Measurements from ENCODE around the gene LRRN4.

LRRN4 gene

DNA sequence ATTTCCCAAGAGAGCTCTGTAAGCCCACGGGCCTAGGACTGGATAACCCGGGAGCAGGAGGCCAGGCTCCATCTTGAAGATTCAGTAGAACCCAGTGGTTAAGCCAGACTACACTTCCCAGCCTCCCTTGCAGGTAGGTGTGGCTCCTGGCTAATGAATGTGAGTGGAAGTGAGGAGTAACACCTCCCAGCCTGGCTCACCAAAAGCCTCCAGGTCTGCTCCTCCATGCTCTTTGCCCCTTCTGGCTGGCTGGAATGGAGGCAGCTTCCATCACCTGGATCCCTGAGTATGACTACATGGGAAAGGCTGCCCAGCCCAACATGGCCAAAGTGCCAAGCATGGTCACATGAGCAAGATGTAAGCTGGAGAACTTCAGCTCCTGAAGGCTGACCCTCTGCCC is 9.7 kb downstream of the LRRN4 start:
- 100% methylated on average over 2 of the region's 2 CpGs for WGBS (ENCODE audit: insufficient coverage)

GRCh38 chr20:6041808-6042265 is 12.0 kb downstream of the LRRN4 start:
- H3K27me3 ChIP-seq (replicated peaks in 2 of 5; ENCODE audit: control insufficient read depth in 4 of 5, insufficient read depth in 5 of 5, low read length in 4 of 5) = no peaks in the 10 kb centered on the region
- ChIA-PET POLR2A (no interaction called here), CTCF (interaction anchor here (0.8 to 1.0 kb wide), 2 partner anchors 9 to 27 kb away, joined by 3 read pairs; no protein-coding TSS in a partner anchor)
- no peak overlapping the region for H3K4me3 ChIP-seq (ENCODE audit: control insufficient read depth in 1 of 7, extremely low read depth in 1 of 7, insufficient read depth in 4 of 7, low read depth in 2 of 7, low read length in 6 of 7)
- H3K9me3 ChIP-seq (ENCODE audit: control extremely low read depth in 1 of 5, control insufficient read depth in 4 of 5, insufficient read depth in 2 of 5, low read depth in 1 of 5, low read length in 4 of 5) = peaks cover 0 to 6% (median 0%) of the 10 kb centered on the region in 5 experiments
- WGBS (ENCODE audit: insufficient coverage) = 99% methylated on average over 26 of the region's 26 CpGs
- DNase-seq = no peak
- no peak overlapping the region for H3K27ac ChIP-seq (ENCODE audit: insufficient read depth in 1 of 2, low read depth in 1 of 2, low read length in 2 of 2, poor library complexity in 1 of 2, severe bottlenecking in 2 of 2)
- peaks cover 9 to 47% (median 28%) of the 10 kb centered on the region in 4 experiments for H3K36me3 ChIP-seq (ENCODE audit: control insufficient read depth in 4 of 4, insufficient read depth in 4 of 4, low read length in 3 of 4)
- no peaks in the 10 kb centered on the region for H3K4me1 ChIP-seq (ENCODE audit: control extremely low read depth in 1 of 4, control insufficient read depth in 4 of 4, insufficient read depth in 4 of 4, low read length in 3 of 4)

More for the DNA sequence above, 9.7 kb downstream of the LRRN4 start:
- Histone ChIP-seq H3K4me3 (ENCODE audit: control insufficient read depth in 1 of 7, extremely low read depth in 1 of 7, insufficient read depth in 4 of 7, low read depth in 2 of 7, low read length in 6 of 7) (no peak overlapping the region), H3K9me3 (ENCODE audit: control extremely low read depth in 1 of 5, control insufficient read depth in 4 of 5, insufficient read depth in 2 of 5, low read depth in 1 of 5, low read length in 4 of 5) (peaks cover 0 to 6% (median 0%) of the 10 kb centered on the region in 5 experiments), H3K27me3 (replicated peaks in 2 of 5; ENCODE audit: control insufficient read depth in 4 of 5, insufficient read depth in 5 of 5, low read length in 4 of 5) (peaks cover 0 to 6% (median 0%) of the 10 kb centered on the region in 5 experiments), H3K36me3 (ENCODE audit: control insufficient read depth in 4 of 4, insufficient read depth in 4 of 4, low read length in 3 of 4) (peaks cover 0 to 27% (median 18%) of the 10 kb centered on the region in 4 experiments), H3K4me1 (ENCODE audit: control extremely low read depth in 1 of 4, control insufficient read depth in 4 of 4, insufficient read depth in 4 of 4, low read length in 3 of 4) (no peaks in the 10 kb centered on the region), H3K27ac (ENCODE audit: insufficient read depth in 1 of 2, low read depth in 1 of 2, low read length in 2 of 2, poor library complexity in 1 of 2, severe bottlenecking in 2 of 2) (no peak overlapping the region)
- DNase-seq = no peak
- ChIA-PET POLR2A (no interaction called here), CTCF (interaction anchor here (0.6 kb wide), 1 partner anchor 1935 kb away, joined by 3 read pairs; no protein-coding TSS in a partner anchor)

- DNase-seq = no peak
- Histone ChIP-seq H3K27me3 (replicated peaks in 2 of 5; ENCODE audit: control insufficient read depth in 4 of 5, insufficient read depth in 5 of 5, low read length in 4 of 5) (no peaks in the 10 kb centered on the region), H3K27ac (ENCODE audit: insufficient read depth in 1 of 2, low read depth in 1 of 2, low read length in 2 of 2, poor library complexity in 1 of 2, severe bottlenecking in 2 of 2) (no peak overlapping the region), H3K36me3 (ENCODE audit: control insufficient read depth in 4 of 4, insufficient read depth in 4 of 4, low read length in 3 of 4) (peaks cover 14 to 53% (median 33%) of the 10 kb centered on the region in 4 experiments), H3K4me3 (ENCODE audit: control insufficient read depth in 1 of 7, extremely low read depth in 1 of 7, insufficient read depth in 4 of 7, low read depth in 2 of 7, low read length in 6 of 7) (no peak overlapping the region), H3K4me1 (ENCODE audit: control extremely low read depth in 1 of 4, control insufficient read depth in 4 of 4, insufficient read depth in 4 of 4, low read length in 3 of 4) (no peaks in the 10 kb centered on the region), H3K9me3 (ENCODE audit: control extremely low read depth in 1 of 5, control insufficient read depth in 4 of 5, insufficient read depth in 2 of 5, low read depth in 1 of 5, low read length in 4 of 5) (peaks cover 0 to 6% (median 0%) of the 10 kb centered on the region in 5 experiments)
- POLR2A ChIA-PET = no interaction called here
- CTCF ChIA-PET = interaction anchor here (0.8 to 1.0 kb wide), 2 partner anchors 10 to 14 kb away, joined by 3 read pairs; no protein-coding TSS in a partner anchor
- 97% methylated on average over 55 of the region's 67 CpGs for WGBS (ENCODE audit: insufficient coverage)
Observed at GRCh38 chr20:6040958-6041807, 12.7 kb downstream of the LRRN4 start.

DNA sequence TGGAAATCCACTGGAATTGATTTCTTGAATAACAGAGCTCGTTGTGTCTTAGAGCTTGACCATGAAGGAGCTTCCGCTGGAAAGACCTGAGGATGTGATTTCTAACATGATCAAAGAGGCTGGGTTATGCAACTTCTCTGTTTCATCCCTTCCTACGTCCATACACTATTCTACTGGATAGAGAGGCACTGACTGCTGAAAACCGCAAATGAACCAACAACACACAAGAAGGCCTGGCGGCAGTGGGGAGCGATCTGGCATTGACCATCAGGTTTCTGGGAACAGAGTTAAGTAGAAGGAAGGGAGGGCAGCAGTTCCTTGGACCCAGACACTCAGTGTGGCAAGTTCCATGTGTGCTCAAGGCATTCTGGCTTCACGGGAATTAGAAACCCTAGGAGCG is 13.3 kb downstream of the LRRN4 start:
- WGBS (ENCODE audit: insufficient coverage) = 96% methylated on average over 6 of the region's 8 CpGs
- Histone ChIP-seq H3K27ac (ENCODE audit: insufficient read depth in 1 of 2, low read depth in 1 of 2, low read length in 2 of 2, poor library complexity in 1 of 2, severe bottlenecking in 2 of 2) (no peak overlapping the region), H3K36me3 (ENCODE audit: control insufficient read depth in 4 of 4, insufficient read depth in 4 of 4, low read length in 3 of 4) (peaks cover 14 to 54% (median 35%) of the 10 kb centered on the region in 4 experiments), H3K9me3 (ENCODE audit: control extremely low read depth in 1 of 5, control insufficient read depth in 4 of 5, insufficient read depth in 2 of 5, low read depth in 1 of 5, low read length in 4 of 5) (peaks cover 0 to 6% (median 0%) of the 10 kb centered on the region in 5 experiments), H3K4me3 (ENCODE audit: control insufficient read depth in 1 of 7, extremely low read depth in 1 of 7, insufficient read depth in 4 of 7, low read depth in 2 of 7, low read length in 6 of 7) (no peak overlapping the region), H3K4me1 (ENCODE audit: control extremely low read depth in 1 of 4, control insufficient read depth in 4 of 4, insufficient read depth in 4 of 4, low read length in 3 of 4) (no peaks in the 10 kb centered on the region), H3K27me3 (replicated peaks in 2 of 5; ENCODE audit: control insufficient read depth in 4 of 5, insufficient read depth in 5 of 5, low read length in 4 of 5) (no peaks in the 10 kb centered on the region)
- DNase-seq = no peak
- CTCF ChIA-PET = interaction anchor here (1.0 kb wide), 1 partner anchor 14 kb away, joined by 3 read pairs; no protein-coding TSS in a partner anchor
- POLR2A ChIA-PET = no interaction called here

GRCh38 chr20:6039766-6040165 is 14.1 kb downstream of the LRRN4 start:
- no peak overlapping the region for H3K27ac ChIP-seq (ENCODE audit: insufficient read depth in 1 of 2, low read depth in 1 of 2, low read length in 2 of 2, poor library complexity in 1 of 2, severe bottlenecking in 2 of 2)
- no peaks in the 10 kb centered on the region for H3K27me3 ChIP-seq (replicated peaks in 2 of 5; ENCODE audit: control insufficient read depth in 4 of 5, insufficient read depth in 5 of 5, low read length in 4 of 5)
- H3K4me3 ChIP-seq (ENCODE audit: control insufficient read depth in 1 of 7, extremely low read depth in 1 of 7, insufficient read depth in 4 of 7, low read depth in 2 of 7, low read length in 6 of 7) = no peak overlapping the region
- peaks cover 0 to 6% (median 0%) of the 10 kb centered on the region in 5 experiments for H3K9me3 ChIP-seq (ENCODE audit: control extremely low read depth in 1 of 5, control insufficient read depth in 4 of 5, insufficient read depth in 2 of 5, low read depth in 1 of 5, low read length in 4 of 5)
- ChIA-PET CTCF (interaction anchor here (1.0 kb wide), 1 partner anchor 13 kb away, joined by 3 read pairs; no protein-coding TSS in a partner anchor), POLR2A (no interaction called here)
- 100% methylated on average over 2 of the region's 5 CpGs for WGBS (ENCODE audit: insufficient coverage)
- peaks cover 14 to 59% (median 35%) of the 10 kb centered on the region in 4 experiments for H3K36me3 ChIP-seq (ENCODE audit: control insufficient read depth in 4 of 4, insufficient read depth in 4 of 4, low read length in 3 of 4)
- H3K4me1 ChIP-seq (ENCODE audit: control extremely low read depth in 1 of 4, control insufficient read depth in 4 of 4, insufficient read depth in 4 of 4, low read length in 3 of 4) = peaks cover under 1 to 2% (median under 1%) of the 10 kb centered on the region in 4 experiments
- no peak for DNase-seq

GRCh38 chr20:6038256-6038655 is 15.6 kb downstream of the LRRN4 start:
- Histone ChIP-seq H3K27me3 (replicated peaks in 2 of 5; ENCODE audit: control insufficient read depth in 4 of 5, insufficient read depth in 5 of 5, low read length in 4 of 5) (no peaks in the 10 kb centered on the region), H3K4me1 (ENCODE audit: control extremely low read depth in 1 of 4, control insufficient read depth in 4 of 4, insufficient read depth in 4 of 4, low read length in 3 of 4) (peaks cover 9 to 17% (median 15%) of the 10 kb centered on the region in 4 experiments), H3K27ac (ENCODE audit: insufficient read depth in 1 of 2, low read depth in 1 of 2, low read length in 2 of 2, poor library complexity in 1 of 2, severe bottlenecking in 2 of 2) (no peak overlapping the region), H3K9me3 (ENCODE audit: control extremely low read depth in 1 of 5, control insufficient read depth in 4 of 5, insufficient read depth in 2 of 5, low read depth in 1 of 5, low read length in 4 of 5) (peaks cover 0 to 6% (median 0%) of the 10 kb centered on the region in 5 experiments), H3K4me3 (ENCODE audit: control insufficient read depth in 1 of 7, extremely low read depth in 1 of 7, insufficient read depth in 4 of 7, low read depth in 2 of 7, low read length in 6 of 7) (no peak overlapping the region), H3K36me3 (ENCODE audit: control insufficient read depth in 4 of 4, insufficient read depth in 4 of 4, low read length in 3 of 4) (peaks cover 14 to 68% (median 37%) of the 10 kb centered on the region in 4 experiments)
- ChIA-PET POLR2A (no interaction called here), CTCF (interaction anchor here (1.1 to 1.7 kb wide), 4 partner anchors 13 to 36 kb away, joined by 3 to 4 read pairs (median 3); partner anchors contain the start of gene LRRN4)
- DNase-seq = no peak
- WGBS (ENCODE audit: insufficient coverage) = 100% methylated on average over 1 of the region's 3 CpGs
